AG04450 (cell line): ENCODE data around the gene DPP10. TPM values are rescaled to one million over a fixed set of nuclear protein-coding genes. Genes with fewer than 3 reads are reported as not detected.

Experiments
- CTCF ChIA-PET: fragments of 300-600, 350-600 bp; formaldehyde crosslinking; extraction: SDS; loops from one replicate; lab custom pipeline; 2022; ENCODE audit warnings: antibody characterized with exemption, inconsistent platforms; lab: Charles Lee
- POLR2A ChIA-PET: fragments of 350-600 bp; formaldehyde crosslinking; extraction: SDS; loops from one replicate; lab custom pipeline; 2021; ENCODE audit warnings: antibody characterized with exemption, inconsistent platforms; lab: Yijun Ruan, JAX
- DNase-seq: peaks from one replicate; pipeline ENCODE4 v3.0.0-alpha.2; 2011; ENCODE audit warnings: low read depth, low spot score
- H3K27ac ChIP-seq: one replicate; pipeline ENCODE4 v1.5.1; 2012; ENCODE audit warnings: low read depth, low read length, control low read depth
- H3K27me3 ChIP-seq: one replicate; pipeline ENCODE4 v1.6.0; 2012; ENCODE audit warnings: low read length; ENCODE audit not compliant: control insufficient read depth, insufficient read depth
- H3K4me3 ChIP-seq: 2 replicates; pipeline ENCODE4 v1.5.1; 2011; ENCODE audit warnings: mild to moderate bottlenecking, low read depth, low read length, control low read depth
- H3K9me3 ChIP-seq: 2 replicates; pipeline ENCODE4 v1.5.1; 2012; ENCODE audit warnings: low read length; ENCODE audit not compliant: control insufficient read depth, insufficient read depth
- polyA plus RNA-seq: library from polyadenylated mRNA; depleted of rRNA; stranded (reverse); fragments of >200 nt; gene quantifications from 2 replicates; pipeline ENCODE4 v1.2.3, GENCODE V29; 2011
- TF ChIP-seq, protein P1 (sequence below): IDR thresholded peaks from 2 replicates; pipeline ENCODE4 v1.5.1; 2011; ENCODE audit warnings: low read depth, low read length, control low read depth, inconsistent platforms

DPP10 gene
- polyA plus RNA-seq, 1 experiment, result not detected

DNA sequence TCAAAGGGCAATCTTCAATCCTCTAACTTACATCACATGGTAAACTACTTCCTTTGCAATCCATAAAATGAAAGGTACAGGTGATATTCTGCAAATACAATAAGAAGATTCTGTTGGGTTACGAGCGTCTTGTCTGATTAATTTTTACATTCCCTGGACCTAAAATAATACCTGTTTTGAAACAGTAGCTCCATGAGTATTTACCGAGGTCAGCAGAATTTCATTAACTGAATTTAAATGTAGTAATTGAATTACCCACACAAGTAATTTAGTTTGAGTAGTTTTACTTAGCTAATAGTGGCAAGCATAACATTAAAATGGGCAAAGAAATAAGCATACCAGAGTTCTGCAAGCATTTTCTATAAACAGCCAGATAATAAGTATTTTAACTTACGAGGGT, 652.0 kb downstream of the DPP10 start:
- Histone ChIP-seq H3K27me3 (no peaks in the 10 kb centered on the region), H3K4me3 (no peak overlapping the region), H3K9me3 (peaks cover 6% of the 10 kb centered on the region; the same call in 1 of the 2 replicates), H3K27ac (no peak overlapping the region)
- DNase-seq, result no peak
- TF ChIP-seq, protein P1, sequence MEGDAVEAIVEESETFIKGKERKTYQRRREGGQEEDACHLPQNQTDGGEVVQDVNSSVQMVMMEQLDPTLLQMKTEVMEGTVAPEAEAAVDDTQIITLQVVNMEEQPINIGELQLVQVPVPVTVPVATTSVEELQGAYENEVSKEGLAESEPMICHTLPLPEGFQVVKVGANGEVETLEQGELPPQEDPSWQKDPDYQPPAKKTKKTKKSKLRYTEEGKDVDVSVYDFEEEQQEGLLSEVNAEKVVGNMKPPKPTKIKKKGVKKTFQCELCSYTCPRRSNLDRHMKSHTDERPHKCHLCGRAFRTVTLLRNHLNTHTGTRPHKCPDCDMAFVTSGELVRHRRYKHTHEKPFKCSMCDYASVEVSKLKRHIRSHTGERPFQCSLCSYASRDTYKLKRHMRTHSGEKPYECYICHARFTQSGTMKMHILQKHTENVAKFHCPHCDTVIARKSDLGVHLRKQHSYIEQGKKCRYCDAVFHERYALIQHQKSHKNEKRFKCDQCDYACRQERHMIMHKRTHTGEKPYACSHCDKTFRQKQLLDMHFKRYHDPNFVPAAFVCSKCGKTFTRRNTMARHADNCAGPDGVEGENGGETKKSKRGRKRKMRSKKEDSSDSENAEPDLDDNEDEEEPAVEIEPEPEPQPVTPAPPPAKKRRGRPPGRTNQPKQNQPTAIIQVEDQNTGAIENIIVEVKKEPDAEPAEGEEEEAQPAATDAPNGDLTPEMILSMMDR, result no peak
- ChIA-PET CTCF (no interaction called here), POLR2A (no interaction called here)

DNA sequence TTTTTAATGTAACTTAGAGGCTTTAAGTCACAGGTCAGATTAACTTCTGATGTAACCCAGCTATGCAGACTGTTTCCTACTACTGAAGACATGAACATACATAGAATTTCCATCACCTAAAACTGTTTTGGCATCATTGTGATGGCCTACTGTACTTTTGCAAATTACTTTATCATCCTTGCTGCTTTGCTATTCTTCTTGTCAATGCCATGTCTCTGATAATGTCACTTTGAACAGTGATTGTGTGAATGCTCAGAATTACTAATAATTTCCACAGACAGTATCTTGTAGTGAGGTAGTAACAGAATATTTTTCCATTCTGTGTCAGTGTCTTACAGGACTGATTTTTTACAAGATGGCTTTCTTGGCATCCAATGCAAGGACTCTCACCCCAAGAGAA, 663.5 kb downstream of the DPP10 start:
- POLR2A ChIA-PET, result no interaction called here
- H3K9me3 ChIP-seq, result peaks cover 25% of the 10 kb centered on the region
- TF ChIP-seq, protein P1, result no peak
- no peak overlapping the region for H3K4me3 ChIP-seq
- CTCF ChIA-PET, result no interaction called here
- no peak overlapping the region for H3K27ac ChIP-seq
- H3K27me3 ChIP-seq, result no peaks in the 10 kb centered on the region
- no peak for DNase-seq

DNA sequence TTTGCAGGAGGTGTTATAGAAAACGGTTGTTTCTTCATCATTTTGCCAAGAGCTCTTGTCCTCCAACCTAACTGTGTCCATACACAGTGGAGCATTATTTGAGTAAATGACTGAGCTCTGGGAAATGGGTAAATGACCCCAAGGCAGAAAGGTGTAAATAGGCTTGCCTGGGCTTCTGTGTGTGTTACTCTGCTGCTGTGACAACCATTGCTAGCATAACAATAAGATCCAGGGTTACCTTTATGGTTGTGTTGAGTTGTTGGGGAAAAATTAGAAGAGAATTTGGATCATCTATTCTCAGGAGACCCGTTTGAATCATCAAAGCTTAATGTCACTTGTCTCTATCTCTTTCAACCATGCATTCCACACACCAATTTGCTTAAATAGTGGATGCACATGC, 672.7 kb downstream of the DPP10 start:
- no peak overlapping the region for H3K27ac ChIP-seq
- no peak overlapping the region for H3K4me3 ChIP-seq
- H3K9me3 ChIP-seq, result peaks cover 8% of the 10 kb centered on the region; the same call in 1 of the 2 replicates
- H3K27me3 ChIP-seq, result no peaks in the 10 kb centered on the region
- CTCF ChIA-PET, result no interaction called here
- TF ChIP-seq, protein P1, result no peak
- POLR2A ChIA-PET, result no interaction called here
- DNase-seq, result no peak

DNA sequence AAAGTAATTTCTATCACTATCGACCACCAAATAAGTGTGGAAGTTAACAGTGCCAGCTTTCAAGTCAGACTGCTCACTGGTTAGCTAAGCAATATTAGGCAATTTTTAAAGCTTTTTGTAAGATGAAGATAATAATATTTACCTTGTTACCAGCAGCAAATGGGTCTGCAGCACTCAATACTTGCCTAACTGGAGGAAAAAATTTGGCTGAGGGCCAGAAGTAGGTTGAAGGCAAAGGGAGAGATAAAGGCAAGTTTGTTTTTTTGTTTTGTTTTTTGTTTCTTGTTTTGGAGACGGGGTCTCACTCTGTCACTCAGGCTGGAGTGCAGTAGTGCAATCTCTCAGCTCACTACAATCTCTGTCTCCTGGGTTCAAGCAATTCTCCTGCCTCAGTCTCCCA, 675.9 kb downstream of the DPP10 start:
- Histone ChIP-seq H3K4me3 (no peak overlapping the region), H3K27me3 (no peaks in the 10 kb centered on the region), H3K9me3 (peaks cover 13% of the 10 kb centered on the region), H3K27ac (no peak overlapping the region)
- ChIA-PET CTCF (no interaction called here), POLR2A (no interaction called here)
- DNase-seq, result no peak
- TF ChIP-seq, protein P1, result no peak

DNA sequence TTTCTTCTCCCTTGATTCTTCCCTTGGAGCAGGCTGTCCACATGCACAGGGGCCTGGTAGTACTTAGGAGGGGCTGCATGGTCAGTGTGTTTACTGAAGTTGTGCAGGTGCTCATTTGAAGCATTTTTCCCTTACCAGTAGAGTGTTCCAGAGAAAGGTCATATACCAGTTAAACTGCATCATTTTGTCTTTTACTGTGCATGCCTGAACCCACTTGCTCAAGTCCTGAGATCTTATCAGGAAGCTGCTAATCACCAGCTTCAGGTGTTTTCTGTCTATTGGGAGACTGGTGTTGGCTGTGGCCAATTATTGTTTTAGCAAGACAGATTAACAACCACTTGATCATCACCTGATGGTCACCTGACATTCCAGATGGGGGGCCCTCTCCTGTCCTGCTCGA, 676.6 kb downstream of the DPP10 start:
- no peak for DNase-seq
- POLR2A ChIA-PET, result no interaction called here
- TF ChIP-seq, protein P1, result no peak
- H3K27ac ChIP-seq, result no peak overlapping the region
- H3K27me3 ChIP-seq, result no peaks in the 10 kb centered on the region
- H3K9me3 ChIP-seq, result peaks cover 13% of the 10 kb centered on the region
- CTCF ChIA-PET, result no interaction called here
- no peak overlapping the region for H3K4me3 ChIP-seq
